ENCODE measurements around the gene LRRC8C. TPM values are rescaled to one million over a fixed set of nuclear protein-coding genes. Genes with fewer than 3 reads are reported as not detected.
"Not testable (repeated sequence)": the region's sequence is repeated elsewhere in the genome, so short reads cannot be mapped to it uniquely, and the experiment has no call there.

The LRRC8C gene
- total RNA-seq: 10 to 100 TPM; 31.7 to 32.3 TPM

GRCh38 chr1:89632657-89633247 is at the start of gene LRRC8C:
Gene LRRC8C (plus strand): TSS chr1:89633120. CDS start chr1:89686474, 53,354 bp downstream.
- Mint-ChIP-seq H3K36me3 (peaks cover 50% of the 10 kb centered on the region), H3K4me3 (peak within 1 kb of the TSS; percentile 93), H3K27ac (peak within 1 kb of the TSS; percentile 95), H3K4me1 (peaks cover 67% of the 10 kb centered on the region), H3K27me3 (no peaks in the 10 kb centered on the region), H3K9me3 (no peaks in the 10 kb centered on the region)
- peak; percentile 93 for DNase-seq

- H3K27me3 Mint-ChIP-seq: no peaks in the 10 kb centered on the region
- no peak for DNase-seq
- no peak overlapping the region for H3K4me3 Mint-ChIP-seq
- H3K36me3 Mint-ChIP-seq: peaks cover 74% of the 10 kb centered on the region
- H3K4me1 Mint-ChIP-seq: peaks cover 43% of the 10 kb centered on the region
- H3K9me3 Mint-ChIP-seq: no peaks in the 10 kb centered on the region
- no peak overlapping the region for H3K27ac Mint-ChIP-seq
These were observed 48.7 kb upstream of the LRRC8C start for GRCh38 chr1:89584211-89584610.

DNA sequence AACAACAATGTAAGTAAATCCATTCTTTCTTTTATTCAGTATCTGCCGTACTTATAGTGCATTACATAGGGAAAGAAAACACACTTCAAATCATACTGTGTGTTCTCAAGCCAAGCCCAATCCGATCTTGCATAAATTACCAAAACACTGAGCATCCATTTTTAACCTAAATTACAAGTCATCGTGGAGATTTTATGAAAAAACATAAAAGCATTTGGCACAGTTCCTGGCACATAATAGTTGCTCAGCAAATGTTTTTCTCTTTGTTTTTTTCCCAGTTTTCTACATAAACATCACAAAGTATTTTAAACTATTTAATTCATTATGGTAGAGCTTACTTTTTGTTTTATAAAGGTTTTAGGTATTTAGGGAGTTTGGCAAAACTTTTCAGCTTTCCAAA is 48.1 kb upstream of the LRRC8C start:
- Mint-ChIP-seq H3K27ac (no peak overlapping the region), H3K27me3 (no peaks in the 10 kb centered on the region), H3K9me3 (no peaks in the 10 kb centered on the region), H3K4me3 (no peak overlapping the region), H3K4me1 (peaks cover 48% of the 10 kb centered on the region), H3K36me3 (peaks cover 77% of the 10 kb centered on the region)
- no peak for DNase-seq

DNA sequence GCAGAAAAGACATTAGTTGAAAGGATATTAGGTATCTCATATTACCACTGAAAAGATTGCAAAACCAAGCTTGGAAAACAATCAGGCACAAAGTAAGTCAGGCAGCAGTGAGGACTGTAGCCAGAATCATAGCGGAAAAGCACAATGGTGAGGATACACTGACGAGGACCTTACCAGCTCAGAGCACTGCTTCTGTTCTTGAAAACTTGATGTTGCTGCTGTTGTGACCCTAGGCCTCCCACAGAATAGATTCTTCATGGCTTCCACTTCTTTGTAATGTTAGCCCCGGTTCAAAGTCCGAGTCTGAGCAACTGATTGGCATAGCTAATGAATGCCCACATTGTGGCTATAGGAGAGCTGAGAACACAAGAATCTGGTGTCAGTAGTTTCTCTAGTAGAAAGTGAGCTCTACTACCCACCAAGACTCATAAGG is 45.2 kb upstream of the LRRC8C start:
- DNase-seq: no peak
- peaks cover 56% of the 10 kb centered on the region for H3K4me1 Mint-ChIP-seq
- no peaks in the 10 kb centered on the region for H3K9me3 Mint-ChIP-seq
- no peaks in the 10 kb centered on the region for H3K27me3 Mint-ChIP-seq
- no peak overlapping the region for H3K27ac Mint-ChIP-seq
- H3K36me3 Mint-ChIP-seq: peaks cover 60% of the 10 kb centered on the region
- no peak overlapping the region for H3K4me3 Mint-ChIP-seq

DNA sequence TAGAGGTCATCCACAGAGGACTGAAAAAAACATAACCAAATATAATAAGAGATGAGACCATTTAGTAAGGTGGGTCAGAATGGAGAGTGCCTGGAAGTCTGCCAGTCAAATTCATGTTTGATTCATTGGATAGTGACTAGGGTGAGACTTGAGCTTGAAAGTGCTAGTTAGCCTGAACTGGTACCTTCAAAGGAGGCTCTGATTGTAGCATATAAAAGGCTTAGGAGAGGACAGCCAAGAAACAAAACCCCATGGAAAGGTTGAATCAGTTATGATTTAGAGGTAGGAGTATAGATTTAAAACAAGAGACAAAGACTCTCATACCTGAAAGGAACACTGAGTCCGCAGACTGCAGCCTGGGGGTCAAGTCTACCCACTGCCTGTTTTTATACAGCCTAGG is 44.4 kb upstream of the LRRC8C start:
- no peaks in the 10 kb centered on the region for H3K27me3 Mint-ChIP-seq
- DNase-seq: no peak
- no peak overlapping the region for H3K4me3 Mint-ChIP-seq
- peaks cover 58% of the 10 kb centered on the region for H3K36me3 Mint-ChIP-seq
- peak overlapping the region; percentile 54 for H3K27ac Mint-ChIP-seq
- H3K9me3 Mint-ChIP-seq: no peaks in the 10 kb centered on the region
- peaks cover 60% of the 10 kb centered on the region for H3K4me1 Mint-ChIP-seq

- Mint-ChIP-seq H3K27ac (peak overlapping the region; percentile 40), H3K4me3 (no peak overlapping the region), H3K9me3 (no peaks in the 10 kb centered on the region), H3K36me3 (peaks cover 51% of the 10 kb centered on the region), H3K4me1 (peaks cover 63% of the 10 kb centered on the region), H3K27me3 (no peaks in the 10 kb centered on the region)
- no peak for DNase-seq
These were observed 43.4 kb upstream of the LRRC8C start for GRCh38 chr1:89589515-89589914.

- Mint-ChIP-seq H3K4me1 (peaks cover 62% of the 10 kb centered on the region), H3K27me3 (no peaks in the 10 kb centered on the region), H3K36me3 (peaks cover 44% of the 10 kb centered on the region), H3K9me3 (no peaks in the 10 kb centered on the region), H3K4me3 (no peak overlapping the region), H3K27ac (no peak overlapping the region)
- DNase-seq: no peak
These were observed 42.4 kb upstream of the LRRC8C start for GRCh38 chr1:89590341-89591080.

DNA sequence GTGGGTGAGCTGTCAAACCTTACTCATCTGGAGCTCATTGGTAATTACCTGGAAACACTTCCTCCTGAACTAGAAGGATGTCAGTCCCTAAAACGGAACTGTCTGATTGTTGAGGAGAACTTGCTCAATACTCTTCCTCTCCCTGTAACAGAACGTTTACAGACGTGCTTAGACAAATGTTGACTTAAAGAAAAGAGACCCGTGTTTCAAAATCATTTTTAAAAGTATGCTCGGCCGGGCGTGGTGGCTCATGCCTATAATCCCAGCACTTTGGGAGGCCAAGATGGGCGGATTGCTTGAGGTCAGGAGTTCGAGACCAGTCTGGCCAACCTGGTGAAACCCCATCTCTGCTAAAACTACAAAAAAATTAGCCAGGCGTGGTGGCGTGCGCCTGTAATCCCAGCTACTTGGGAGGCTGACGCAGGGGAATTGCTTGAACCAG is 40.0 kb upstream of the LRRC8C start:
- H3K9me3 Mint-ChIP-seq, H3K4me3 Mint-ChIP-seq, DNase-seq, H3K27me3 Mint-ChIP-seq, H3K27ac Mint-ChIP-seq: not testable (repeated sequence)
- Mint-ChIP-seq H3K4me1 (peaks cover 67% of the 10 kb centered on the region), H3K36me3 (peaks cover 33% of the 10 kb centered on the region)

DNA sequence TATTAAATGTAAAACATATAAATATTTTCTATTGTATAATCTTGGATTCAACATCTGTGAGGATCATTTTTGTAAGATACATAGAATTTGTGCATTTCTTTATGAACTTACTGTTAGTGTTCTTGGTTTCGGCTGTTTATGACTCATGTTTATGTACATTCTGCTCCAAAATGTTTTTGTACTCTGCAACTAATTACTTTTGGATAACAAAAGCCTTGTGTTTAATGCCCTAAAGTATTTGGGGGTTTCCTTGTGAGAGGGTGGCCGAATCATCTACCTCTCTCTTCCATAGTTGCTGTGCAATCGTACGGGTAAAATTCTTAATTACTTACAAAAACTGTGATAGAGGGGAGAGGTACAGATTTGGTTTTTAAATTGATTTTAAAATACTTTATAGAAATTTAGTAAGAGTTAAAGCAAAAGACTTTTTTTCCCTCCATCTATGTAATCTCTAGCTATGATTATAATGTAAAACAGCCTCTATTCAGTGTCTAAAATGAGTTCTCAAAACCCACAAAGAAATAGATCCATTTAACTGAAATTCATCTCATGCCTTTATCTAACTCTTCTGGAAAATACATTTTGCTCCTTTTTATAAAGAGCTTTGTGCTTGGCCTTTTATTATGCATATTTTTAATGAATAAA is 38.7 kb upstream of the LRRC8C start:
- Mint-ChIP-seq H3K27me3 (no peaks in the 10 kb centered on the region), H3K36me3 (peaks cover 27% of the 10 kb centered on the region), H3K9me3 (no peaks in the 10 kb centered on the region), H3K4me3 (no peak overlapping the region), H3K4me1 (peaks cover 69% of the 10 kb centered on the region), H3K27ac (no peak overlapping the region)
- DNase-seq: no peak

GRCh38 chr1:89596698-89597097 is 36.2 kb upstream of the LRRC8C start:
- DNase-seq: no peak
- H3K27me3 Mint-ChIP-seq: no peaks in the 10 kb centered on the region
- H3K27ac Mint-ChIP-seq: no peak overlapping the region
- peaks cover 32% of the 10 kb centered on the region for H3K36me3 Mint-ChIP-seq
- H3K9me3 Mint-ChIP-seq: no peaks in the 10 kb centered on the region
- peaks cover 69% of the 10 kb centered on the region for H3K4me1 Mint-ChIP-seq
- no peak overlapping the region for H3K4me3 Mint-ChIP-seq

DNA sequence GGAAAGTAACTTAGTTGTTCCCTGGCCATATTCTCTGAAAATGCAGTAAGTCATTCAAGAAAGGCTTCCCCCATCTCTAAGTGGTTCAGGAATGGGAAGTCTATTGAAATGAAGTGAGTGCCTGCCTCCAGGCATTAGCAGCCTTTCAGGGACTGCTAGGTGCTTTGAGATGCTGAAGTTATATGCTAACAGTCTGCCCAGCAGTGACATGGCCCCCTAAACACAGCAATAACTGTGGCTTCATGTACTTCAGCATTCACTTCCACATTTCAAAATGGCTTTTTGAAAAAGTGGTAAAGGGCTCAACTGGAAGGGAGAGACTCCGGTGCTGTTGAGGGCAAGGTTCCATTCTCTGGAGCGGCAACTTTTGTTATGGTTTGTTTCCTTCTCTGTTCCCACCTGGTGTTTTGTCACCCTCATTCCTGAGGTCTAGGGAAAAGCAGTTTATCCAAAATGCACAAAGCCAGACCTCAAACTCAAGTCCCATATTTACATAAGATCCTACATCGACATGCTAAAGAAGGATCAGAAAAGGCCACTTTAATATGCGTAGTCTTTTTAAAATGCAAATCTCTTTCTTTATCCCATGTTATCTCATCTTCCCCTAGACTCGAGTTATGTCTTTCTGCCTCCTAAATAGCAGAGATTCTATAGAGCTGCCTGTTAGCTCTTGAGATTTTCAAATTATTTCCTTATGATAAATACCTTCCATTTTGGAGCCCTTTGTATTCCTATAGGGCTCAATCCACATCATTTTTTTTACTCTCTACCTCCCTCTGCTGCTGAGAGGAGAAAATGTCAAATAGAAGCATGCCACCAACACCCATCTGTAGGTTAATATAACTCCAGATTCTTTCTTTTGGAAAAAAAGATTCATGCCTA is 34.2 kb upstream of the LRRC8C start:
- no peak for DNase-seq
- peaks cover 71% of the 10 kb centered on the region for H3K4me1 Mint-ChIP-seq
- H3K27me3 Mint-ChIP-seq: no peaks in the 10 kb centered on the region
- H3K4me3 Mint-ChIP-seq: no peak overlapping the region
- no peaks in the 10 kb centered on the region for H3K9me3 Mint-ChIP-seq
- peaks cover 29% of the 10 kb centered on the region for H3K36me3 Mint-ChIP-seq
- peak overlapping the region; percentile 27 for H3K27ac Mint-ChIP-seq

DNA sequence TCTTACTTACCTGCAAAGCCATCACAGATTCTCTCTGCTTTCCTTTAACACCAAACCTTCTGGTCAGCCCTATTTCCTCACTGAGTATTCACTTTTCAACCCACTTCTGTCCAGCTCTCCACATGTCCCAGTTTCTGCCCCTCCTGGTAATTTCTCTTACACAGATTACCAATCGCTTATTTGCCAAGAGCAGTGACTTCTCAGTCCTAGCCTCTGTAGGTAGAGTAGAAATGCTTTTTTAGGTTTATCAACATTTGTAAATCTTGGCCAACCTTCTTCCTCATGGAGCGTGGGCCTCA is 33.6 kb upstream of the LRRC8C start:
- Mint-ChIP-seq H3K4me3 (no peak overlapping the region), H3K27me3 (no peaks in the 10 kb centered on the region), H3K36me3 (peaks cover 28% of the 10 kb centered on the region), H3K9me3 (no peaks in the 10 kb centered on the region), H3K27ac (peak overlapping the region; percentile 27), H3K4me1 (peaks cover 74% of the 10 kb centered on the region)
- DNase-seq: no peak

DNA sequence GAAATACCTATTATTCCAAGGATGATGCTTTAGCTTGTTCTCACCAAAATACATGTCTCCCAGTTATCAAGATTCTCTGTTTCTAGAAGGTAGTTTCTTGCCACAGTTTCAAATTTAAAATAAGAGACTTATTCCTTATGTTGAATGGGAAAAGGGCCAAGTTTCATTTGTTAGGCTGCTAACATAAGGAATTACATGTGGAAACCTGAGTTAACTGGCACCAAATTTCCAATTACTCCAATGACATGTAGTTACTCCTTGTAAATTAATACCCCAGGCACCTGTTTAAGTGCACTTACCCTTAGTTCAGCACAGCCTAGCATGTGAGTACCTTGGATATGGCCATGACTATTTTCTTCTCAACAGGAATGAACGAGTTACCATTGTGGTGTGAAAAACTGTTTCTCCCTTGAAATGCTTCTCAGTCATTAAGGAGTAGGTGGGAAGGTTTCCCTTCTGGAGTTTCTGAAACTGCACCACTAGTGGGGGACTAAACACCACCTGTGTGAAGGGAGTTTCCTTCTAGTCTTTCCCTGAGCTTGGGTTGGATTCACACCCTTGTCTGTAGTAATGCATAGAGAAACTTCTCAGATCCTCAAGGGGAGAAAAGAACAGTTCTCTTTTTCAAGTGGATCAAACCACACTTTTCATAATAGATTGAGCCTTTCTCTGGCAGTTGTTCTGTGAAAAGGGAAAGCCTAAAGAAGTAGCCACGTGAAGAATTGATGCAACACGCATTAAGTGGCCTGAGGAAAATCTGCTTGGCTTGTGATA is 32.3 kb upstream of the LRRC8C start:
- Mint-ChIP-seq H3K9me3 (no peaks in the 10 kb centered on the region), H3K36me3 (peaks cover 30% of the 10 kb centered on the region), H3K4me3 (no peak overlapping the region), H3K27me3 (no peaks in the 10 kb centered on the region), H3K27ac (peak overlapping the region; percentile 38), H3K4me1 (peaks cover 81% of the 10 kb centered on the region)
- DNase-seq: no peak

DNA sequence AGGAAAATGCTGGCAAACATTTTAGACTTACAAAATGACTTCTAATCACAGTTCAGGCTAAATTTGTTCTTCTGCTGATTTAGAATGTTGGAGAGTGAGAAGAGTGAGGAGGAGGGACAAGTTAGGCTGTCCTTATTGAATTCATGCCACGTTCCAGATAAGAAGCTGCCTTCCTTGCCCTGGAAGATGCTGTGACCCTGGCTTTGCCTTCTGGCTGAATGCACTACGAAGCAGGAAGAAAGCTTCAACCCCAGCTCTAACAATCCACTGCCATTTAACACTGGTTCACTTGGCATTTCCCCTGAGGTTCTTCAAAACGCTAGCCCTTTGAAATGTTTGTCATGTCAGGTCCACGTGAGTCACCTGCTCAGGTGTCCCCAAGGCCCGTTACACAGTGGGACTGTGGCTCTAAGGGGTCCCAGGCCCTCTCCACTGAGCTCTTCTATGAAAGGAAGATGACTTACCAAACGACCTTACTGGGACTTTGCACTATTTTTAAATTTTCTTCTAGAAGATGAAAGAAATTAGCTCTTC is 30.0 kb upstream of the LRRC8C start:
- DNase-seq: peak; percentile 20
- Mint-ChIP-seq H3K4me3 (peak overlapping the region; percentile 7), H3K27ac (peak overlapping the region; percentile 96), H3K4me1 (peaks cover 93% of the 10 kb centered on the region), H3K27me3 (no peaks in the 10 kb centered on the region), H3K9me3 (no peaks in the 10 kb centered on the region), H3K36me3 (peaks cover 28% of the 10 kb centered on the region)
